H7 (cell line): ENCODE results near the gene LMNTD2. TPM values are rescaled to one million over a fixed set of nuclear protein-coding genes. Genes with fewer than 3 reads are reported as not detected.
A peak's percentile ranks its signal among the peaks of the same experiment; 100 is the strongest.
"Not testable (repeated sequence)": the region's sequence is repeated elsewhere in the genome, so short reads cannot be mapped to it uniquely, and the experiment has no call there.

ENCODE experiments used
- DNase-seq: peaks from one replicate; pipeline ENCODE4 v3.0.0; 2012
- H3K27me3 ChIP-seq: 2 replicates; pipeline ENCODE4 v1.6.0; 2011; ENCODE audit warnings: mild to moderate bottlenecking, low read length; ENCODE audit not compliant: control insufficient read depth, insufficient read depth
- H3K36me3 ChIP-seq: replicated peaks from 2 replicates; pipeline ENCODE4 v1.5.1; 2011; ENCODE audit warnings: low read length; ENCODE audit not compliant: control insufficient read depth, insufficient read depth
- H3K4me3 ChIP-seq: 2 replicates; pipeline ENCODE4 v1.5.1; 2011; ENCODE audit warnings: low read depth, mild to moderate bottlenecking, control low read depth, low read length, moderate library complexity; ENCODE audit not compliant: insufficient read depth
- total RNA-seq: library from RNA; depleted of rRNA; stranded (reverse); fragments of >200 nt; shearing (Covaris generic); gene quantifications from 2 replicates; pipeline ENCODE4 v1.2.3, GENCODE V29; 2014

Gene LMNTD2
- total RNA-seq, 1 experiment from 2014 or later, result 4.0 TPM

DNA sequence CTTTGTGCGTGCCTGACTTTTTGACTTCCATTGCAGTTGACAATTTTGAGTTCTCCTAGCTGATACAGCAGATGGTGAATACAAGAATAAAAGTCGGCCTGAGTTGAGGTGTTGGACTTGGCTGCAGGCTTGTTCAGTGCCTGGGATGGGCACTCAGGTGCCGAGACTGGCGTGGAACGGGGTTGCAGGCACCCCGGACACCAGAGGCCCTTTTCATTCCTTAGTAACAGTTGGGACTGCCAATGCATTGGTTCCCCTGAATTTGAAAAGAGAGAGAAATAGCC is 17.0 kb upstream of the LMNTD2 start:
- peaks cover 18% of the 10 kb centered on the region for H3K27me3 ChIP-seq
- no peak for DNase-seq
- peaks cover 6% of the 10 kb centered on the region for H3K36me3 ChIP-seq
- H3K4me3 ChIP-seq, result peak overlapping the region; percentile 91; the same call in 1 of the 2 replicates

DNA sequence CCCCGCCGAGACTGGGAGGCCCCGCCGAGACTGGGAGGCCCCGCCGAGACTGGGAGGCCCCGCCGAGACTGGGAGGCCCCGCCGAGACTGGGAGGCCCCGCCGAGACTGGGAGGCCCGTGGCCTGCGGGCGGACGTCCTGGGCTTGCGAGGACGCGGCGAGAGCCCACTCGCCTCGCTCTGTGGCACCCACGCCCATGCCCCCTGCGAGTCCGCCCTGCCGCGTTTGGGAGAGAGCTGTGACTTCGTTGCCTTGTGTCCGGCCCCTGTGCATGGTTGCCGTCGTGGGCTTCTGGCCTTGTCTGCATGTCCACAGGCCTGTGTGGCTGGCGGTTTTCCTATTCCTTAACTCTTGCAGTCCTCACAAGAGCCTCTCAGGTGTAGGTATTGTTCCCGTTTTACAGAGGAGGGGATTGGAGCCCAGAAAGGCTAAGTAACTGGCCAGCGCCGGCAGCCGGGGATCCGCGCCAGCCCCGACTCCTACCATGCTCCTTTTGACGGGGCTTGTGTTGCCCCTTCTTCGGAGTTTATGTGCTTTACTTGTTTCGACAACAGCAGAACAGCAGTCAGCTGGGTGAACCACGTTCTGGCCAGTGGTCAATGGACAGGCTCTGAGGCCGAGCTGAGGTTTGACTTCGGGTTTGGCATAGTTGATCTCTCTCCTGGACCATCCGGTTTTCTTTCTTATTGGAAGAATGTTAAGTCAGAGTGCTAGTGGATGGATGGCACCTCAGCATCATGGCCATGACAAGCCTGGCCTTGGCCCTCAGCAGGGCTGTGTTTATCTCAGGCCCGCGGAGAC is 16.5 kb upstream of the LMNTD2 start:
- H3K27me3 ChIP-seq, result peaks cover 18% of the 10 kb centered on the region
- H3K36me3 ChIP-seq, result peaks cover 6% of the 10 kb centered on the region
- peak overlapping the region; percentile 91 for H3K4me3 ChIP-seq
- no peak for DNase-seq

DNA sequence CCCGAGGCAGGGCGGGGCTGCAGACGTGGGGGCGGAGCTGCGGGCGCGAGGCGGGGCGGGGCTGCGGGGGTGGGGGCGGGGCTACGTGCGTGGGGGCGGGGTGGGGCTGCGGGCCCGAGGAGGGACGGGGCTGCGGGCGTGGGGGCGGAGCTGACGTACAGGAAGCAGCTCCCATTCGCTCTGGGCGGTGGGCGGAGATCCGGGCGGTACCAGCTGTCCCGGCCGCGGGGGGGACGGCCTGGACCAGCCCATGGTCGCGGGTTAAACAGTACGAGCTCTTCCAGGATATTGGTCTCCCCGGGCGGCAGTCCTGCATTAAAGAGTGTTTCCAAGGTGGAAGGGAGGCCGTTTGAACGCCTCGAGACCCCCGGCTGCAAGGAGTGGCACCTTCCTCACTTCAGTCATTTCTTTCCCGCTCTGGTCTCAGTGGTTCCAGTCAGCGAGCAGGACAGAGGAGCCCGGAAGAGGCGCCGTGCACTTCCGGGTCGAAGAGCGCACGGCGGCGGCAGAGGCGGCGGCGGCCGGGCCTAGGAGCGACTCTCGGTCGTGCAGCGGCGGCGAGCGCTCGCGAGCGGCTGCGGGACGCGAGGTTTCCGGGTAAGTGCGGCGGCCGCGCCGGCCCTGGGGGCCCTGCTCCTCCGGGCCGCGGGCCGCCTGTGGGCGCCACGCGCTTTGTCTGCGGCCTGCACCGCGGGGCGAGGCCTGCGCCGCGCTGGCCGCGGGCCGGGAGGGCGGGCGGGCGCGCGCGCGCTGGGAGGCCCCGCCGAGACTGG is 15.6 kb upstream of the LMNTD2 start, which contains the start of gene PHRF1:
TSS of gene PHRF1 (plus strand) at position 475 of the 773 bp plus-strand sequence. CDS start 5,043 bp downstream, outside the sequence.
- peak; percentile 100 for DNase-seq
- Histone ChIP-seq H3K36me3 (peaks cover under 1% of the 10 kb centered on the region; the same call in 1 of the 2 replicates), H3K27me3 (peaks cover 18% of the 10 kb centered on the region), H3K4me3 (peak within 1 kb of the TSS; percentile 91)

DNA sequence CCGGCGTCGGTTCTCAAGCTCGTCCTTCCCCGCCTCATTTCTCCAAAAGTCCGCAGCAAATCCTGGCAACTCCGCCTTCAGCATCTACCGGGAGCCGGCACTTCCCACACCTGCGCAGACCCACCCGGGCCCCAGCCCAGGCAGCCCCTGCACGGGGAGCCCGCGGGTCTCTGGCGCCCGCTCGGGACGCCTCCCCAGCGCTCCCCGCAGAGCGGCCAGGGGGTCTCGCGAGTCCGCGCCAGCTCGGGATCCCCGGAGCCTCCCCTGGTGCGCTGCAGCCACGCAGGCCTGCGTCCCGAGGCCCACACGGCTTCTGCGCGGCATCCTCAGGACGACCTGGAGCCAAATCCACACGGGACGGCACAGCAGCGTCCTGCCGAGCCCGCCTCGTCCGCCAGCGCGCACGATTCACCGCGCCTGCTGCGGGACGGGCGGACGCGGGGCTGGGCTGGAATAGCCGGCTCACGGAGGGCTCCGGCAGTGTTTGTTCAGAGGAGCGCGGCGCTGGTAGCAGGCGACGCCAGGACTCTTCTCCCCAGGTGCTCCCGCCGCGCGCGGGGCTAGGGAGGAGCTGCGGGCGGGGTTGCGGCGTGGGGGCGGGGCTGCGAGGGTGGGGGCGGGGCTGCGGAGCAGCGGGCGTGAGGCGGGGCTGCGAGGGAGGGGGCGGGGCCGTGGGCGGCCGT is 14.9 kb upstream of the LMNTD2 start:
- peaks cover 18% of the 10 kb centered on the region for H3K27me3 ChIP-seq
- H3K36me3 ChIP-seq, result no peaks in the 10 kb centered on the region; the same call in 1 of the 2 replicates
- peak; percentile 83 for DNase-seq
- peak overlapping the region; percentile 70 for H3K4me3 ChIP-seq

DNA sequence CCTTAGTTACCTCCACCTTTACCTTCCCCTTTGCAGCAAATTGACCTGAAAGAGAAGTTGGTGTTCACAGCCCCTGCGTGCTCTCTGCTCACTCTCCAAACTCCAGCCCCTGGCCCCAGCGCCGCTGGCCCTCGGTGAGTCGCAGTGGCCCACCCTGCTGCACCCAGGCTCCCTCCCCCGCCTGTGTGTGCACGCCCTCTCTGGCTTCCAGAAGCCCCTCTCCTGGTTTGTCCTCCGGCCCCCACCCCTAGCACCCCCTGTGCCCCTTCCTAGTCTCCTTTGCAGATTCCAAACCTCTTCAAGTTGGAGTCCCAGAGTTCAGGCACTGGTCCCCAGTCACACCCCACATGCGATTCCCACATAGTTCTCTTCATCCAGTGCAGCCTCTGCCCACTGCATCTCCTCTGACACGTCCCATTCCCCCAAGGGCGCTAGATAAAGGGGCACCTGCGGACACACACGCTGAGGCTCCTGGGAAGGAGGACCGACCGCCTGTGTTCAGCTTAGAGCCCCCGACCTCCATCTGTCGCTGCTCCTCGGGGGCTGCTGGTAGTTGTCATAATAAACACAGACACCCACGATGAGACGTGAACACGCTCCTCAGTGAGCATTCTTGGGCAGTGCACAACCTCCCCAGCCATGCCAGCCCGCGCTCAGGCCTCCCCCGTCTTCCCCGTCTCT is 14.2 kb upstream of the LMNTD2 start:
- Histone ChIP-seq H3K36me3 (no peaks in the 10 kb centered on the region; the same call in 1 of the 2 replicates), H3K27me3 (peaks cover 18% of the 10 kb centered on the region), H3K4me3 (peak overlapping the region; percentile 70)
- no peak for DNase-seq

DNA sequence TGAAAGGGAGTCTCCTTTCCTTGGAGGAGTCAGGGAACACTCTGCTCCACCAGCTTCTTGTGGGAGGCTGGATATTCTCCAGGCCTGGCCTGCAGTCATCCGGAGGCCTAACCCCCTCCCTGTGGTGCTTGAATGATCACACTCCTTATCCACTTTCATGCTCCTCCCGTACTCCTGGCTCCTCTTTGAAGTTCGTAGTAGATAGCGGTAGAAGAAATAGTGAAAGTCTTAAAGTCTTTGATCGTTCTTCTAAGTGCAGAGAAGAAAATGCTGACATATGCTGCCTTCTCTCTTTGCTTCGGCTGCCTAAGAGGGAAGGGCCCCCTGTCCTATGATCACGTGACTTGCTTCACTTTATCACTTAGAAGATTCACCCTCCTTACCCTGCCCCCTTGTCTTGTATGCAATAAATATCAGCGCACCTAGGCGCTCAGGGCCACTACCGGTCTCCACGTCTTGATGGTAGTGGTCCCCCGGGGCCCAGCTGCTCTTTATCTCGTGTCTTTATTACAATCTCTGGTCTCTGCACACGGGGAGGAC is 13.6 kb upstream of the LMNTD2 start:
- H3K27me3 ChIP-seq, result peaks cover 20% of the 10 kb centered on the region
- H3K36me3 ChIP-seq, H3K4me3 ChIP-seq, DNase-seq: not testable (repeated sequence)

DNA sequence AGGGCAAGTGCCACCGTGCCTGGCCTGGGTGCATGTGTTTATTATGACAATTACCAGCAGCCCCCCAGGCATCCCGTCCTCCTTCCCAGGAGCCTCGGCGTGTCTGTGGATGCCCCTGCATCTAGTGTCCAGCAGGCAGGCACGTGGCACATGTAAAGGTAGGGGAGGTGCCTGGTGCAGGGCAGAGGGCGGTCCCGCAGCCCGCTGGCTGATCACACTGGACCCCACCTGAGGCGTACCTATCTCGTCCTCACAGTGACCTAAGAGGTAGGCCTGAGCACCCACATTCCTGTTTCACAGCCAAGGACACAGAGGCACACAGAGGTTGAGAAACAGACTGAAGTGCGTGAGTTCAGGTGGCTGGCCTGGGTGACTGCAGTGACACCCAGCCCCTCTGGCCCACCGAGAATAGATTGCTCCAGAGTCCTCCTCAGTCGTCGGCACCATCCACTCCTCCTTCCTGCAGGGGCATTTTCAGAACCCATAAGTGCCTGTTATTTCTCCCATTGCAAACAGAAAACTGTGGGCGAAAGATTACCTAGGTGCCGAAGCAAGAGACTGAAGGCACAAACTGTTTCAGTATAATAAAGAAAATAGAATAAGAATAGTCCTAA is 12.7 kb upstream of the LMNTD2 start:
- DNase-seq, result no peak
- H3K4me3 ChIP-seq, result no peak overlapping the region

DNA sequence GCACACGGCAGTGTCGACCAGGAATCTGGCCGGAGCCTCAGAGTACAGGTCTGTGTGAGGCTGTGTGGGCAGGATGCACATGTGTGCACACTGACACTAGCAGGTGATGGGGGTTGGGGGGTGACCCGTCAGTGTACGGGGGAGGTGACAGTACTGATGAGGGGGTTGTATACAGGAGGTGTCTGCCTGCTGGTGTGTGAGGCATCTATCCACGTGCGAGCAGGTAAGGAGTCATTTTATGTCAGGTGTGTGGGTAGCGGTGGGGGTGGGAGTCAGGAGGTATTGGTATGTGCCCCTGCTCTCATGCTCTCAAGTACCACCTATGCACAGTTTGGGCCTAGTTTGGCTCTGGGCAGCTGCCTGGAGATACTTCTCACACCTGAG is 11.3 kb upstream of the LMNTD2 start:
- DNase-seq, result no peak
- Histone ChIP-seq H3K4me3 (no peak overlapping the region), H3K27me3 (peaks cover 33% of the 10 kb centered on the region), H3K36me3 (no peaks in the 10 kb centered on the region)

More for the DNA sequence above, 12.7 kb upstream of the LMNTD2 start:
- H3K27me3 ChIP-seq, result peaks cover 23% of the 10 kb centered on the region
- no peaks in the 10 kb centered on the region for H3K36me3 ChIP-seq

DNA sequence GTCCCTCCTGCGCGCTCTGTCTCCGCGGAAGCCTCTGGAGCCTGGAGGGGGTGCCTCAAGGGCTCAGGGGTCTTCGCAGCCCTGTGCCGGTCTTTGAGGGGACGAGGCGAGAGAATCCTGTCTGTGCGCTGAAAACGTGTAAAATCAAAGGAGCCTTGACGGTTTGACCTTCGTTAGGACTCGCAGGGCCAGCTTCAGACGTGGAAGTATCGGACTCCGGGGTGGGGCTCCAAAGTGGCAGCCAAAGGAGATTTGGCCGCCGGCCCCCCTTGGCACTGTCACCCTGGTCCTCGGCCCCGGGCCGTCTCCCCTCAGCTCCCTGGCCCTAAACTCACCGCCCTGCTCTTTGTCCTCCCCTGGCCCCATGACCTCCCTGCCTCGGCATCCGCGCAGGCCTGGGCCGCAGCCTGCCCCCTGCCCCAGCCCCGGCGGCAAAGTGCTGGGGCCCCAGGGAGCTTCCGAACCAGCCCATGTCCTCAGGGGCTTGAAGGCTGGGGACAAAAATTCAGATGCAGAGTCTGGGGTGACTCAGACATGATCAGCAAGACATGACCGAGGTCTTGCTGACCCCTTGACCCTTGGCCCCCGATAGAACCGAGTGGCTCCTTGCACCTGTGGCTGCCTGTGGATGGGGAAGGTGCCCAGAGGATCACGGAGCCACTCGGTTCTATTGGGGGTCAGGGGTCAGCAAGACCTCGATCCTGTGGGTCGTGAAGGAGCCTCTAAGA is 8.8 kb upstream of the LMNTD2 start:
- DNase-seq, result peak; percentile 78
- peaks cover 21% of the 10 kb centered on the region for H3K27me3 ChIP-seq
- peak overlapping the region; percentile 46 for H3K4me3 ChIP-seq
- H3K36me3 ChIP-seq, result no peaks in the 10 kb centered on the region; the same call in 1 of the 2 replicates

DNA sequence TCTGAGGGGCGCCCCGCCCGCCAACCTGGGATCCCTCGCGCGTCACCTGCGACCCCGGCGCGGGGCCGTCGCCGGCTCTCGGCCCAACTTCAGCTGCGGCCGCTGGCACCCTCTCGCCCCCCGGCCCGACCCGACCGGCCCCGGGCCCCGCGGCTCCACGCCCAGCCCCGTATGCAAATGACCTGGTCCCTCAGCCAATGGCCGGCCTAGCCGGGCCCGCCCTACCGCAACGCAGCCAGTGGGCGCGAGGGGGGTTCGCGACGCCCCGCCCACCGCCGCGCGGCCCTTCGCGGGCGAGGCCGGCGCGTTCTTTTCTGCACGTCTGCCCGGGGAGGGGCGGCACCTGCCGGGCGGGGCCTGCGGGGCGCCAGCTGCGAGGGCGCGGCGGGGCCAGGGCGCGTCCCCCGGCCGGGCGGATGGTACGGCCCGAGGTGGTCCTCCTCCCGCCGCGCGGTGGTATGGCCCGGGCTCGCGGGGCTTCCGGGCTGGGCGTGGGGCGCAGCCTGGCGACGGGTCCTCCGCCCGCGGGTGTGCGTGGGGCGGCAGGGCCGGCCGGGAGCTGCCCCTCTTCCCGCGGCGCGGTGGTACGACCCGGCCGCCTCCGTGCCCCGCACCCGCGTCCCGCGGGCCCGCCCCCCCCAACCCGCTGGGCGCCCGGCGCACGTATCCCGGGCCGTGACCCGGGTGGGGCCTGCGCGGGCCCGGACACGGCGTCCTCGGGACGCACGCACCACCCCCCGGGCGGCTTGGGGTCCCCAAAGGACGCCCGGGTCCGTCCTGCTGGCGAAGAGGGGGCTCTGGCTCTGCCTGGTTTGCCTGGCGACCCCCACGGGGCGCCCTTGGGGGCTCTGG is 8.0 kb upstream of the LMNTD2 start:
- no peaks in the 10 kb centered on the region; the same call in 1 of the 2 replicates for H3K36me3 ChIP-seq
- DNase-seq, result peak; percentile 100
- peak overlapping the region; percentile 46 for H3K4me3 ChIP-seq
- peaks cover 18% of the 10 kb centered on the region for H3K27me3 ChIP-seq

DNA sequence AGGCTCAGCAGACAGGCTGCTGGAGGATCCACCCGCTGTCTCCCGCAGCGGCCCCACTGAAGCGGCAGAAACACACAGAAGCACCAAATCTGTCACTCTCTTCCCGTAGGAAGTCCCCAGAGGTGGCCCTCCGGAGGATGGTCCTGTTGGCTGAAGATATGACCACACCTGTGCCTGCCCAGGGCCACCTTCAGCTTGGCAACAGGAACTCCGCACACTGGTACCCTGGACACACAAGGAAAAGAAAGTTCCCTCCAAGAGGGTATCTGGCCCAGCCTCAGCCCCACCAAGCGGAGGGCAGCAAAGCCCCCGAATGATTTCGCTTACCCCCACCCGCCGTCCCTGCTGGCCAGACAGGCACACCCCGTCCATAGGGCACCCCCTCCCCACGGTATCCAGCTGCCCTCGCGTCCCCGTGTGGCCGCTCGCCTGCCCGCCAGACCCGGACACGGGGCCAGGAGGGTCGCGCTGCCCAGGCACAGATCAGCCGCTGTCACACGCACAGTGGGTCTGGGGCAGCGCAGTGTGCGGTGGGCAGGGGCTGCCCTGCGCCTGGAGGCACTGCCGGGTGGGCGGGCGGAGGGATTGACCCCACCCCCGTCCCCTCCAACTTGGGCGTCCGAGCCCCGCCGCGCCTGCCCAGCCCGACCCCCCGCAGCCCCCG is 7.2 kb upstream of the LMNTD2 start:
- Histone ChIP-seq H3K27me3 (peaks cover 15% of the 10 kb centered on the region; the same call in 1 of the 2 replicates), H3K4me3 (peak overlapping the region; percentile 46), H3K36me3 (no peaks in the 10 kb centered on the region; the same call in 1 of the 2 replicates)
- peak; percentile 76 for DNase-seq
